Transverse colon (tissue), 4 donors: ENCODE measurements around the gene PLXNC1. TPM values are rescaled to one million over a fixed set of nuclear protein-coding genes. Genes with fewer than 3 reads are reported as not detected.

Experiments used
- DNase-seq: peaks from one replicate; pipeline ENCODE4 v3.0.0-alpha.2; 2019
- H3K27ac ChIP-seq, 4 donors: fragments of 200-600 bp; sonication (generic); 2 replicates each; pipeline ENCODE4 v1.5.1; 2016 to 2018; ENCODE audit warnings: inconsistent platforms in 4 of 4
- H3K27me3 ChIP-seq: fragments of 200-600 bp; sonication (generic); 2 replicates; pipeline ENCODE4 v1.5.1; 2017; ENCODE audit warnings: inconsistent platforms
- H3K36me3 ChIP-seq, 4 donors: fragments of 200-600 bp; sonication (generic); 2 replicates each; pipeline ENCODE4 v1.5.1; 2017 to 2019; ENCODE audit warnings: inconsistent platforms in 4 of 4
- H3K4me1 ChIP-seq, 4 donors: fragments of 200-600 bp; sonication (generic); 2 replicates each; pipeline ENCODE4 v1.5.1; 2017 to 2020; ENCODE audit warnings: inconsistent platforms in 4 of 4
- H3K4me3 ChIP-seq, 4 donors: fragments of 200-600 bp; sonication (generic); 1 replicate in 1 of 4; 2 replicates in 3 of 4; pipeline versions ENCODE4 v1.5.1 to v1.6.1; 2017 to 2019; ENCODE audit warnings: inconsistent platforms in 4 of 4
- H3K9me3 ChIP-seq, 2 donors: fragments of 200-600 bp; sonication (generic); 2 replicates each; pipeline ENCODE4 v1.5.1; 2017 to 2019; ENCODE audit warnings: inconsistent platforms in 2 of 2
- EP300 ChIP-seq: sonication (generic); formaldehyde crosslinking; IDR thresholded peaks from one replicate; pipeline ENCODE4 v1.6.1; 2017; ENCODE audit warnings: antibody characterized with exemption, low read depth
- POLR2A ChIP-seq: fragments of 450-650 bp; IDR thresholded peaks from one replicate; pipeline ENCODE4 v1.6.1; 2016; ENCODE audit warnings: antibody characterized with exemption, mild to moderate bottlenecking, moderate library complexity
- POLR2AphosphoS5 ChIP-seq, 3 donors: sonication (generic); formaldehyde crosslinking; IDR thresholded peaks; one replicate each; pipeline ENCODE4 v1.6.1; 2016; ENCODE audit warnings: antibody characterized with exemption in 3 of 3
- WGBS, 2 donors: methylation state at CpG; one replicate each; pipeline ENCODE4 v1.1.5; 2018; ENCODE audit warnings: low coverage in 1 of 2; 5-methylcytosine and 5-hydroxymethylcytosine counted together
- in situ Hi-C, 4 donors: fragments of 200-750 bp; cut with MboI; loops; one replicate each; pipeline versions ENCODE4 v1.15.0 to v1.15.1; 2017; ENCODE audit warnings: low sequenced_read_pairs in 3 of 4, low pct_ligation_motif_present in 1 of 4, low pct_unique_long_range_greater_than_20kb in 1 of 4
- intact Hi-C: fragments of 100-400 bp; cut with DNase I; formaldehyde crosslinking; loops from one replicate; pipeline ENCODE4 v1.15.1; 2023; ENCODE audit warnings: low total_unique reads
- total RNA-seq, 4 donors: library from RNA; depleted of rRNA; stranded (reverse); fragments of >200 nt; gene quantifications; one replicate each; pipeline ENCODE4 v1.1.0, GENCODE V29; 2016
- TF ChIP-seq, protein P1 (sequence below), 5 experiments: fragments of 200-600 bp in 3 of 5; fragments of 450-650 bp in 2 of 5; sonication (generic) in 3 of 5; IDR thresholded peaks; 1 replicate in 2 of 5; 2 replicates in 3 of 5; pipeline ENCODE4 v1.5.1; 2016 to 2017; ENCODE audit warnings: antibody characterized with exemption in 5 of 5, inconsistent platforms in 3 of 5, mild to moderate bottlenecking in 2 of 5, moderate library complexity in 1 of 5

PLXNC1 gene
- total RNA-seq, 4 donors from 2014 or later: 3.3 to 12.7 (median 6.8) TPM

DNA sequence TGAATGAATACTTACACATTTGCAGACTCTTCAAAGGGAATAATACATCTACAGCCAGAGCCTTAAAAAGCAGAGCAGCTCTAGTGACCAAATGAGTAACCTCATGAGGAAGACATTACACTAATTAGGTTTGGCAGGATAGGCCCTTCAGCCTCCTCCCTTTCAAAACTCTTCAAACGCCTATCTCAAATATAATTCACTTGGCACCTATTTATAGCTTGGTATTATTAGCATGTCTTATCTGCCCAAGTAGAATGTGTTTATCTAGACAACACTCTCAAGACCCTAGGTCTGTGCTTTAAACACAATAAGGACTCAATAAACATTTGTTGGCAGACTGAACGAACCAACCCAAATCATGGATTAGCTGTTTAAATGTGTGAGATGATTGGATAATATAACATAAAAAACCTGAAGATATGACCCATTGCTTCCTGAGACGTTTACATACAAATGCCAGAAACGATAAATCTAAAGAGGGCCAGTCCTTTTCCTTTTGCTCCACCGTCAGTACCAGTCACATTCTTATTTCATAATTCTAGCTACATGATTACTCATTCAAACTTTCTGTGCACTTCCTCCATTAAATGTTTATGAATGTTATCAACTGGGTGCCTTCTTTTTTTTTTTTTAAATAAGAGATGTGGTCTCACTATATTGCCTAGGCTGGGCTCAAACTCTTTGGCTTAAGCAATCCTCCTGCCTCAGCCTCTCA lies 188.0 kb downstream of the PLXNC1 start:
- intact Hi-C loops (no loop called here), in situ Hi-C loops (no loop called here)
- Histone ChIP-seq H3K9me3 (no peaks in the 10 kb centered on the region), H3K27ac (no peak overlapping the region), H3K4me3 (no peak overlapping the region), H3K36me3 (no peaks in the 10 kb centered on the region), H3K27me3 (no peaks in the 10 kb centered on the region), H3K4me1 (peaks cover 0 to 5% (median 0%) of the 10 kb centered on the region in 4 donors)
- DNase-seq: no peak
- TF ChIP-seq POLR2A (no peak), EP300 (no peak), POLR2AphosphoS5 (IDR thresholded peaks at IDR 0.05) (no peak)
- TF ChIP-seq, protein P1, sequence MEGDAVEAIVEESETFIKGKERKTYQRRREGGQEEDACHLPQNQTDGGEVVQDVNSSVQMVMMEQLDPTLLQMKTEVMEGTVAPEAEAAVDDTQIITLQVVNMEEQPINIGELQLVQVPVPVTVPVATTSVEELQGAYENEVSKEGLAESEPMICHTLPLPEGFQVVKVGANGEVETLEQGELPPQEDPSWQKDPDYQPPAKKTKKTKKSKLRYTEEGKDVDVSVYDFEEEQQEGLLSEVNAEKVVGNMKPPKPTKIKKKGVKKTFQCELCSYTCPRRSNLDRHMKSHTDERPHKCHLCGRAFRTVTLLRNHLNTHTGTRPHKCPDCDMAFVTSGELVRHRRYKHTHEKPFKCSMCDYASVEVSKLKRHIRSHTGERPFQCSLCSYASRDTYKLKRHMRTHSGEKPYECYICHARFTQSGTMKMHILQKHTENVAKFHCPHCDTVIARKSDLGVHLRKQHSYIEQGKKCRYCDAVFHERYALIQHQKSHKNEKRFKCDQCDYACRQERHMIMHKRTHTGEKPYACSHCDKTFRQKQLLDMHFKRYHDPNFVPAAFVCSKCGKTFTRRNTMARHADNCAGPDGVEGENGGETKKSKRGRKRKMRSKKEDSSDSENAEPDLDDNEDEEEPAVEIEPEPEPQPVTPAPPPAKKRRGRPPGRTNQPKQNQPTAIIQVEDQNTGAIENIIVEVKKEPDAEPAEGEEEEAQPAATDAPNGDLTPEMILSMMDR (IDR thresholded peaks at IDR 0.05): no peak
- 73 to 82% methylated on average over 5 of the region's 5 CpGs for WGBS, 2 donors

DNA sequence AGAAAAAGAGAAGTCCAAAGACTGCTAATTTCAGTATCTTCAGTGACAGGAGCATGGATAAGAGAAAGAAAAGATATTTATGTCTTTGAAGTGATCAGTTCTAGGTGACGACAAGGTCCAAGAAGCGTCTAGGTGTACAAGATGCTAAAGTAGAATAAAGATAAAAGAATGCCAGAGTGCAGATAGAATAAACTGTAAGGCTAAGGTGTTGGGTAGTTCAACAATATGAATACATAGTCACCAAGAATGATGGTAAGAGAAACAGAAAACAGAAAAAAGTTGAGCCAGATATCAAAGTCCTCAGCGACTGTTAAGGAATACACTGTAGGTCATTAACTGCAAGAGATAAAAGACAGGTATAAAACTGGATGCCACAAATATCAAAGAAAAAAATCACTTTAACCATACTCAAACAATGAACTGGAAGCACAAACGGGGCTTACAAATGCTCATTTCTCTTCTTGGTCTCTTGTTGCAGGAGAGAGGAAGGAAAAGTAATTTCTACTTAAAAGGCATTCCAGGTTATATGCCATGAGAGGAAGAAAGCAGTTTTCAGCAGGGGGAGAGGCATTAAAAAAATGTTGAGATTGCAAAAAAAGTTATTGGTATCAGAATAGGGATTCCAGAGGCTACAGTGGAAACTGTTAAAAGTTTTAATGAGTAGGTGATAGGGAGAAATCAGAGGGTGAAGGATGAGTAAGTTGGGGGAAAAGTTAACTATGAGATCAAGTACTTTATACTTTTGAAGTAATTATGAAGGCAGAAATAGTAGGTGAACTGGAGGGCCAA lies 189.8 kb downstream of the PLXNC1 start:
- no peak overlapping the region for H3K27ac ChIP-seq

DNA sequence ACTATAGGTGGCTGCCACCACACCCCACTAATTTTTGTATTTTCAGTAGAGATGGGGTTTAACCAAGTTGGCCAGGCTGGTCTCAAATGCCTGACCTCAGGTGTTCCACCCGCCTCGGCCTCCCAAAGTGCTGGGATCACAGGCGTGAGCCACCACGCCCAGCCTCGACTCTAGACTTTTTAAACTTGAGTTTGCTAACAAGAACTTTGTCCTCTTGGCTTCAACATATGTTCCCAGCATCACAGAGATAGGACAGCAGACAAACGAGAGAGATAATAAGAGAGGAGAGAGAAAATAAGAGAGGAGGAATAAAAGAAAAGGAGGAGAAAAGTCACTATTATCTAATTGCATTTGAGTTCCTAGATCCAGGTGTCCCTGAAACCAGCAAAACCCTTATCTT lies 192.2 kb downstream of the PLXNC1 start:
- Histone ChIP-seq H3K27me3 (no peaks in the 10 kb centered on the region), H3K36me3 (peaks cover 0 to 3% (median 0%) of the 10 kb centered on the region in 4 donors), H3K4me3 (no peak overlapping the region), H3K27ac (no peak overlapping the region), H3K9me3 (no peaks in the 10 kb centered on the region), H3K4me1 (peaks cover 0 to 5% (median 0%) of the 10 kb centered on the region in 4 donors)
- in situ Hi-C loops: no loop called here
- WGBS, 2 donors: 69 to 70% methylated on average over 5 to 6 of the region's 6 CpGs
- no peak for TF ChIP-seq POLR2A
- no peak for TF ChIP-seq POLR2AphosphoS5 (IDR thresholded peaks at IDR 0.05)
- intact Hi-C loops: no loop called here
- DNase-seq: no peak

More for the DNA sequence above, 189.8 kb downstream of the PLXNC1 start:
- Histone ChIP-seq H3K4me3 (no peak overlapping the region), H3K9me3 (no peaks in the 10 kb centered on the region), H3K27me3 (no peaks in the 10 kb centered on the region), H3K4me1 (peaks cover 0 to 5% (median 0%) of the 10 kb centered on the region in 4 donors), H3K36me3 (no peaks in the 10 kb centered on the region)
- in situ Hi-C loops (no loop called here), intact Hi-C loops (no loop called here)
- no peak for DNase-seq
- 91 to 96% methylated on average over 4 of the region's 4 CpGs for WGBS, 2 donors
- TF ChIP-seq POLR2A: no peak
- TF ChIP-seq, protein P1 (IDR thresholded peaks at IDR 0.05): no peak

DNA sequence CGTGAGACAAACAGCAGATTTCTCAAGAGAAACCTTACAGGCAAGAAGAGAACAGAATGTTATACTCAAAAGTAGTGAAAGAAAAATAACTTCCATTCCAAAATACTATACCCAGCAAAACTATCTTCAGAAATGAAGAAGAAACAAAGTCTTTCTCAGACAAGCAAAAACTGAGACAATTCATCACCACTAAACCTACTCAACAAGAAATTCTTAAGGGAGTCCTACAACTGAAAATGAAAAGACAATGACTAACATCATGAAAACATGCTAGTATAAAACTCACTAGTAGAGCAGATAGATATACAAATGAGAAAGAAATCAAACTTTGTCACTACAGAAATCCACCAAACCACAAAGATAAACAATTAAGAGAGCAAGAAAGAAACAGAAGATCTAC lies 204.8 kb downstream of the PLXNC1 start:
- peaks cover 0 to 23% (median 8%) of the 10 kb centered on the region in 4 donors for H3K36me3 ChIP-seq
- H3K9me3 ChIP-seq: peaks cover 29 to 42% of the 10 kb centered on the region in 2 donors
- WGBS, 2 donors: 91 to 100% methylated on average over 1 of the region's 1 CpG
- H3K27ac ChIP-seq: no peak overlapping the region
- H3K27me3 ChIP-seq: no peaks in the 10 kb centered on the region
- no peak for DNase-seq
- in situ Hi-C loops (no loop called here), intact Hi-C loops (no loop called here)
- H3K4me1 ChIP-seq: no peaks in the 10 kb centered on the region
- no peak for TF ChIP-seq POLR2AphosphoS5 (IDR thresholded peaks at IDR 0.05)
- TF ChIP-seq EP300: no peak
- TF ChIP-seq, protein P1 (IDR thresholded peaks at IDR 0.05): no peak
- TF ChIP-seq POLR2A: no peak
- no peak overlapping the region for H3K4me3 ChIP-seq
